A549 (cell line): Measurements from ENCODE around the gene TFCP2L1. TPM values are rescaled to one million over a fixed set of nuclear protein-coding genes. Genes with fewer than 3 reads are reported as not detected.

Experiments
- ATAC-seq, 2 experiments: fragments of 200-7000 bp in 1 of 2; fragments of >200 bp in 1 of 2; cut with Nextera tagmentation in 1 of 2; cut with Tn5 transposase in 1 of 2; 3 replicates each; pipeline versions ENCODE4 v1.8.0 to v1.9.1; 2018 to 2020; ENCODE audit warnings: mild to moderate bottlenecking in 1 of 2, moderate library complexity in 1 of 2
- CTCF ChIA-PET: fragments of 300-600 bp; sonication (Branson Sonifier 250); formaldehyde crosslinking; extraction: SDS; loops from one replicate; lab custom pipeline; 2021; ENCODE audit warnings: antibody characterized with exemption, inconsistent platforms; lab: Yijun Ruan, JAX
- POLR2A ChIA-PET: fragments of 350-600 bp; formaldehyde crosslinking; extraction: SDS; loops from one replicate; lab custom pipeline; 2021; ENCODE audit warnings: antibody characterized with exemption, inconsistent platforms; lab: Yijun Ruan, JAX
- DNase-seq, 2 experiments: peaks; one replicate each; pipeline versions ENCODE4 v3.0.0 to v3.0.0-alpha.2; 2011 to 2016; ENCODE audit warnings: low read depth in 1 of 2, low spot score in 1 of 2
- FAIRE-seq: peaks from 2 replicates; lab custom pipeline; 2011; peaks lifted over from hg19 to GRCh38; lab: Jason Lieb, UNC
- H3K27ac ChIP-seq, 2 experiments: fragments of >200 bp; sonication (Bioruptor Twin); formaldehyde crosslinking; 3 replicates each; pipeline ENCODE4 v1.5.1; 2016 to 2017
- H3K4me1 ChIP-seq: fragments of >200 bp; sonication (Bioruptor Twin); formaldehyde crosslinking; 3 replicates; pipeline ENCODE4 v1.6.1; 2016
- H3K4me2 ChIP-seq: fragments of >200 bp; sonication (Bioruptor Twin); formaldehyde crosslinking; 3 replicates; pipeline ENCODE4 v1.6.1; 2016
- H3K4me3 ChIP-seq: fragments of >200 bp; sonication (Bioruptor Twin); formaldehyde crosslinking; 3 replicates; pipeline ENCODE4 v1.5.1; 2016
- H3K9me3 ChIP-seq: fragments of >200 bp; sonication (Bioruptor Twin); formaldehyde crosslinking; 3 replicates; pipeline ENCODE4 v1.6.1; 2016
- BHLHE40 ChIP-seq: IDR thresholded peaks from 2 replicates; pipeline ENCODE4 v1.6.1; 2012; ENCODE audit warnings: low read depth, low read length, inconsistent platforms
- CBX2 ChIP-seq: fragments of 200-600 bp; sonication (generic); IDR thresholded peaks from 2 replicates; pipeline ENCODE4 v1.6.1; 2016; ENCODE audit warnings: low read depth, mild to moderate bottlenecking, borderline replicate concordance
- CBX8 ChIP-seq: fragments of 200-600 bp; sonication (generic); IDR thresholded peaks from 2 replicates; pipeline ENCODE4 v1.6.1; 2016
- FOSL2 ChIP-seq, 2 experiments: fragments of 450-650 bp in 1 of 2; fragments of >200 bp in 1 of 2; sonication (Bioruptor Twin) in 1 of 2; formaldehyde crosslinking; IDR thresholded peaks; 2 replicates each; pipeline versions ENCODE4 v1.5.0 to v1.6.1; 2016 to 2020; ENCODE audit warnings: mild to moderate bottlenecking in 1 of 2, moderate library complexity in 1 of 2
- HEYL ChIP-seq: fragments of 250-450 bp; sonication (Bioruptor Pico); IDR thresholded peaks from 2 replicates; pipeline ENCODE4 v1.8.0; 2021; ENCODE audit warnings: mild to moderate bottlenecking, moderate library complexity
- HOXB5 ChIP-seq: fragments of 250-450 bp; sonication (Bioruptor Pico); IDR thresholded peaks from 2 replicates; pipeline ENCODE4 v1.5.0; 2020; ENCODE audit warnings: mild to moderate bottlenecking, moderate library complexity
- MAX ChIP-seq: IDR thresholded peaks from 2 replicates; pipeline ENCODE4 v1.6.1; 2012
- MYC ChIP-seq: IDR thresholded peaks from 2 replicates; pipeline ENCODE4 v1.6.1; 2012; ENCODE audit warnings: mild to moderate bottlenecking, inconsistent platforms, low read length, improper control_type of control experiment, borderline replicate concordance
- PBX3 ChIP-seq: IDR thresholded peaks from 2 replicates; pipeline ENCODE4 v1.6.1; 2012
- PHF8 ChIP-seq: fragments of 200-600 bp; sonication (generic); IDR thresholded peaks from 2 replicates; pipeline ENCODE4 v1.6.1; 2016; ENCODE audit warnings: low read depth, mild to moderate bottlenecking, antibody characterized with exemption, moderate library complexity, borderline replicate concordance
- RAD21 ChIP-seq, 2 experiments: fragments of >200 bp in 1 of 2; sonication (Bioruptor Twin) in 1 of 2; formaldehyde crosslinking in 1 of 2; IDR thresholded peaks in 1 of 2; conservative IDR thresholded peaks in 1 of 2; 2 replicates in 1 of 2; 3 replicates in 1 of 2; pipeline ENCODE4 v1.6.1; 2012 to 2018; ENCODE audit warnings: inconsistent platforms in 1 of 2
- RCOR1 ChIP-seq: fragments of 150-350 bp; IDR thresholded peaks from 2 replicates; pipeline ENCODE4 v1.6.1; 2014; ENCODE audit warnings: antibody characterized with exemption, low read length, low read depth
- RFX5 ChIP-seq: fragments of 450-650 bp; IDR thresholded peaks from 2 replicates; pipeline ENCODE4 v1.7.1; 2014; ENCODE audit warnings: antibody characterized with exemption, mild to moderate bottlenecking, moderate library complexity
- SMC3 ChIP-seq: fragments of >200 bp; sonication (Bioruptor Twin); formaldehyde crosslinking; IDR thresholded peaks from 3 replicates; pipeline ENCODE4 v1.6.1; 2018; ENCODE audit warnings: inconsistent platforms
- TFCP2L1 ChIP-seq: fragments of 250-450 bp; sonication (Bioruptor Pico); IDR thresholded peaks from 2 replicates; pipeline ENCODE4 v1.5.0; 2021; ENCODE audit warnings: mild to moderate bottlenecking
- ZC3H11A ChIP-seq: fragments of 450-650 bp; IDR thresholded peaks from 2 replicates; pipeline ENCODE4 v1.6.1; 2014; ENCODE audit warnings: antibody characterized with exemption, mild to moderate bottlenecking
- ZFP36 ChIP-seq: fragments of 450-650 bp; IDR thresholded peaks from 2 replicates; pipeline ENCODE4 v1.6.1; 2014; ENCODE audit warnings: borderline replicate concordance; ENCODE audit not compliant: partially characterized antibody
- ZNF302 ChIP-seq: fragments of 250-450 bp; sonication (Bioruptor Pico); IDR thresholded peaks from 2 replicates; pipeline ENCODE4 v1.9.0; 2021; ENCODE audit warnings: inconsistent platforms, mild to moderate bottlenecking, moderate library complexity
- ZSCAN20 ChIP-seq: fragments of 250-450 bp; sonication (Bioruptor Pico); IDR thresholded peaks from 2 replicates; pipeline ENCODE4 v1.8.0; 2022; ENCODE audit warnings: mild to moderate bottlenecking, moderate library complexity
- WGBS: methylation state at CpG from one replicate; pipeline ENCODE4 v1.1.6; 2017; ENCODE audit errors: missing lambda C conversion rate; 5-methylcytosine and 5-hydroxymethylcytosine counted together
- polyA plus RNA-seq, 4 experiments: library from polyadenylated mRNA; depleted of rRNA in 3 of 4; stranded (reverse); fragments of >200 nt; fragmentation: RNase III in 1 of 4; extraction: RNeasy Plus Mini Kit Qiagen cat#74134 plus additional on column Dnase treatment in 1 of 4; gene quantifications; 2 replicates in 3 of 4; 3 replicates in 1 of 4; pipeline ENCODE4 v1.2.3, GENCODE V29; 2011 to 2017
- TF ChIP-seq, protein P1 (sequence below): fragments of 250-450 bp; sonication (Bioruptor Pico); IDR thresholded peaks from 2 replicates; pipeline ENCODE4 v1.5.0; 2020; ENCODE audit warnings: low read depth, mild to moderate bottlenecking, moderate library complexity
- TF ChIP-seq, protein P2 (sequence below): fragments of 250-450 bp; sonication (Bioruptor Pico); IDR thresholded peaks from 2 replicates; pipeline ENCODE4 v1.5.0; 2021; ENCODE audit warnings: mild to moderate bottlenecking, moderate library complexity, borderline replicate concordance
- TF ChIP-seq, protein P3 (sequence below): fragments of 150-350 bp; IDR thresholded peaks from 2 replicates; pipeline ENCODE4 v1.6.1; 2014; ENCODE audit warnings: low read depth, mild to moderate bottlenecking, low read length

The TFCP2L1 gene
- polyA plus RNA-seq, 2 of the 4 experiments (the other 2 are of a cell fraction) = 1.3 to 3.1 TPM

DNA sequence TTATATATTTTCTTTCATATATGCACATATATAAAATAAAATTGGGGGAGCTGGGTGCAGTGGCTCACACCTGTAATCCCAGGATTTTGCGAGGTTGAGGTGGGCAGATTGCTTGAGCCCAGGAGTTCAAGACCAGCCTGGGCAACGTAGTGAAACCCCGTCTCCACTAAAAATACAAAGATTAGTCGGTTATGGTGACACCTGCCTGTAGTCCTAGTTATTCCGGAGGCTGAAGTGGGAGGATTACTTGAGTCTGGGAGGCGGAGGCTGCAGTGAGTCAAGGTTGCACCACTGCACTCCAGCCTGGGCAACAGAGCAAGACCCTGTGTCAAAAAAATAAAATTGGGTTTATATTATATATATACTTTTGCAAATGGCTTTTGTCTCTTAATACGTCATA lies 39.6 kb upstream of the TFCP2L1 start:
- no peak for FAIRE-seq
- 80% methylated on average over 7 of the region's 7 CpGs for WGBS
- no peak for ATAC-seq
- POLR2A ChIA-PET = no interaction called here
- CTCF ChIA-PET = interaction anchor here (1.3 to 1.8 kb wide), 3 partner anchors 113 to 196 kb away, joined by 3 to 5 read pairs (median 4); no protein-coding TSS in a partner anchor
- H3K9me3 ChIP-seq = no peaks in the 10 kb centered on the region
- no peak for DNase-seq
- H3K4me1 ChIP-seq = no peaks in the 10 kb centered on the region
- no peak for TF ChIP-seq ZNF302
- TF ChIP-seq PHF8 = no peak
- no peak for TF ChIP-seq RCOR1
- TF ChIP-seq RFX5 = no peak
- TF ChIP-seq ZSCAN20 (CRISPR knock-in tag) = no peak
- TF ChIP-seq MYC = no peak
- TF ChIP-seq ZFP36 = no peak
- TF ChIP-seq SMC3 = no peak
- TF ChIP-seq BHLHE40 = no peak
- TF ChIP-seq, all 56 proteins: peak for 0
- Histone ChIP-seq H3K4me2 (no peak overlapping the region), H3K4me3 (no peak overlapping the region), H3K27ac (no peak overlapping the region)

DNA sequence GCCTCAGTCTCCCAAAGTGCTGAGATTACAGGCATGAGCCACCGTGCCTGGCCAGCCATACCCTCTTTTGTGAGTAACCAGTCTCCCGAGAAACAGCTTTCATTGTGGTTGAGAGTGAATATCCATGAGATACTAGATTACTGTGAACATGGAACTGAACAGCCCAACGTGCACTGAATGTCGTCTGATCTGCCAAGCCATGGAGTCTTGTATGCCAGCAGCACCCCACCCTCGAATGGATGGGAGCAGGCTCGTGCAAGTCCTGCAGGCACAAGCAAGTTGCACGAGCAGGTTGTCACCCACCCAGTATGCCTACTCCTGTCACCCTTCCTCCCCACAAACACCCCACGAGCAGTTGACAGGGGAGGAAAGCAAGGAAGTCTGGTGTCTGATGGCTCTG lies 36.5 kb upstream of the TFCP2L1 start:
- H3K9me3 ChIP-seq = no peaks in the 10 kb centered on the region
- ATAC-seq (no peak), DNase-seq (no peak), FAIRE-seq (no peak)
- ChIA-PET CTCF (interaction anchor here (1.5 to 1.6 kb wide), 2 partner anchors 24 to 226 kb away, joined by 4 to 10 read pairs; no protein-coding TSS in a partner anchor), POLR2A (no interaction called here)
- H3K4me3 ChIP-seq = no peak overlapping the region
- no peak overlapping the region for H3K4me2 ChIP-seq
- no peak overlapping the region for H3K27ac ChIP-seq
- H3K4me1 ChIP-seq = no peaks in the 10 kb centered on the region
- TF ChIP-seq ZC3H11A = no peak
- TF ChIP-seq HOXB5 (CRISPR knock-in tag) = no peak
- TF ChIP-seq, protein P1, sequence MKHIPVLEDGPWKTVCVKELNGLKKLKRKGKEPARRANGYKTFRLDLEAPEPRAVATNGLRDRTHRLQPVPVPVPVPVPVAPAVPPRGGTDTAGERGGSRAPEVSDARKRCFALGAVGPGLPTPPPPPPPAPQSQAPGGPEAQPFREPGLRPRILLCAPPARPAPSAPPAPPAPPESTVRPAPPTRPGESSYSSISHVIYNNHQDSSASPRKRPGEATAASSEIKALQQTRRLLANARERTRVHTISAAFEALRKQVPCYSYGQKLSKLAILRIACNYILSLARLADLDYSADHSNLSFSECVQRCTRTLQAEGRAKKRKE = no peak
- TF ChIP-seq FOSL2 (IDR thresholded peaks at IDR 0.05) = no peak
- TF ChIP-seq FOSL2 (CRISPR knock-in tag; IDR thresholded peaks at IDR 0.05) = no peak
- no peak for TF ChIP-seq HEYL (CRISPR knock-in tag)
- TF ChIP-seq MAX = no peak
- TF ChIP-seq ZNF302 = no peak
- no peak for TF ChIP-seq TFCP2L1 (CRISPR knock-in tag)
- TF ChIP-seq CBX8 = no peak
- TF ChIP-seq PBX3 = no peak
- TF ChIP-seq RAD21 (conservative IDR thresholded peaks at IDR 0.05 in 1 of 2, IDR thresholded peaks at IDR 0.05 in 1 of 2) = no peak
- TF ChIP-seq, protein P2, sequence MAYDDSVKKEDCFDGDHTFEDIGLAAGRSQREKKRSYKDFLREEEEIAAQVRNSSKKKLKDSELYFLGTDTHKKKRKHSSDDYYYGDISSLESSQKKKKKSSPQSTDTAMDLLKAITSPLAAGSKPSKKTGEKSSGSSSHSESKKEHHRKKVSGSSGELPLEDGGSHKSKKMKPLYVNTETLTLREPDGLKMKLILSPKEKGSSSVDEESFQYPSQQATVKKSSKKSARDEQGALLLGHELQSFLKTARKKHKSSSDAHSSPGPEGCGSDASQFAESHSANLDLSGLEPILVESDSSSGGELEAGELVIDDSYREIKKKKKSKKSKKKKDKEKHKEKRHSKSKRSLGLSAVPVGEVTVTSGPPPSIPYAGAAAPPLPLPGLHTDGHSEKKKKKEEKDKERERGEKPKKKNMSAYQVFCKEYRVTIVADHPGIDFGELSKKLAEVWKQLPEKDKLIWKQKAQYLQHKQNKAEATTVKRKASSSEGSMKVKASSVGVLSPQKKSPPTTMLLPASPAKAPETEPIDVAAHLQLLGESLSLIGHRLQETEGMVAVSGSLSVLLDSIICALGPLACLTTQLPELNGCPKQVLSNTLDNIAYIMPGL = no peak
- no peak for TF ChIP-seq CBX2
- TF ChIP-seq, protein P3, sequence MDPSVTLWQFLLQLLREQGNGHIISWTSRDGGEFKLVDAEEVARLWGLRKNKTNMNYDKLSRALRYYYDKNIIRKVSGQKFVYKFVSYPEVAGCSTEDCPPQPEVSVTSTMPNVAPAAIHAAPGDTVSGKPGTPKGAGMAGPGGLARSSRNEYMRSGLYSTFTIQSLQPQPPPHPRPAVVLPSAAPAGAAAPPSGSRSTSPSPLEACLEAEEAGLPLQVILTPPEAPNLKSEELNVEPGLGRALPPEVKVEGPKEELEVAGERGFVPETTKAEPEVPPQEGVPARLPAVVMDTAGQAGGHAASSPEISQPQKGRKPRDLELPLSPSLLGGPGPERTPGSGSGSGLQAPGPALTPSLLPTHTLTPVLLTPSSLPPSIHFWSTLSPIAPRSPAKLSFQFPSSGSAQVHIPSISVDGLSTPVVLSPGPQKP = no peak
- TF ChIP-seq, all 56 proteins: peak for 0
- 44% methylated on average over 8 of the region's 8 CpGs for WGBS
